SK-N-MC (cell line): Measurements from ENCODE around the gene BTBD16.

Experiments used
- DNase-seq: peaks from one replicate; pipeline ENCODE4 v3.0.0-alpha.2; 2011; ENCODE audit warnings: low read depth, low spot score
- H3K27ac ChIP-seq: fragments of 200-600 bp; sonication (generic); 2 replicates; pipeline ENCODE4 v1.5.1; 2016; ENCODE audit warnings: mixed run types
- H3K36me3 ChIP-seq: fragments of 200-600 bp; sonication (generic); 2 replicates; pipeline ENCODE4 v1.6.1; 2017; ENCODE audit warnings: antibody characterized with exemption, low read length, mixed read lengths; ENCODE audit not compliant: insufficient read depth
- H3K4me3 ChIP-seq: fragments of 200-600 bp; sonication (generic); 2 replicates; pipeline ENCODE4 v1.5.1; 2016
- H3K9ac ChIP-seq: fragments of 200-600 bp; sonication (generic); 2 replicates; pipeline ENCODE4 v1.8.0; 2017; ENCODE audit warnings: mixed run types, mixed read lengths; ENCODE audit not compliant: insufficient read length
- H3K9me3 ChIP-seq: fragments of 200-600 bp; sonication (generic); 2 replicates; pipeline ENCODE4 v1.6.1; 2017; ENCODE audit warnings: low read depth, mild to moderate bottlenecking, antibody characterized with exemption, low read length, moderate library complexity, mixed read lengths
- EZH2 ChIP-seq: fragments of 200-600 bp; sonication (generic); IDR thresholded peaks from one replicate; pipeline ENCODE4 v1.6.1; 2017; ENCODE audit warnings: antibody characterized with exemption
- FOXP2 ChIP-seq: optimal IDR thresholded peaks from 2 replicates; pipeline ENCODE3; 2011; ENCODE audit warnings: mild to moderate bottlenecking, moderate library complexity; ENCODE audit not compliant: insufficient read depth; ENCODE audit errors: extremely low read length, control extremely low read depth
- POLR2AphosphoS5 ChIP-seq: IDR thresholded peaks from 2 replicates; pipeline ENCODE4 v1.6.1; 2012; ENCODE audit warnings: mild to moderate bottlenecking, low read depth, low read length, borderline replicate concordance

BTBD16 gene

GRCh38 chr10:122287570-122287969 lies 16.5 kb downstream of the BTBD16 start:
- Histone ChIP-seq H3K9ac (no peak overlapping the region), H3K36me3 (no peaks in the 10 kb centered on the region), H3K9me3 (no peaks in the 10 kb centered on the region), H3K27ac (no peak overlapping the region), H3K4me3 (no peak overlapping the region)
- TF ChIP-seq EZH2: no peak
- TF ChIP-seq POLR2AphosphoS5: no peak
- TF ChIP-seq FOXP2: no peak
- no peak for DNase-seq

- TF ChIP-seq FOXP2 (no peak), POLR2AphosphoS5 (no peak), EZH2 (no peak)
- Histone ChIP-seq H3K4me3 (no peak overlapping the region), H3K9me3 (no peaks in the 10 kb centered on the region), H3K36me3 (no peaks in the 10 kb centered on the region), H3K27ac (no peak overlapping the region), H3K9ac (no peak overlapping the region)
- no peak for DNase-seq
Observed at GRCh38 chr10:122288262-122288661, 17.2 kb downstream of the BTBD16 start.

GRCh38 chr10:122288917-122289316 lies 17.8 kb downstream of the BTBD16 start:
- no peaks in the 10 kb centered on the region for H3K36me3 ChIP-seq
- no peak overlapping the region for H3K4me3 ChIP-seq
- H3K9ac ChIP-seq: no peak overlapping the region
- no peak for DNase-seq
- H3K27ac ChIP-seq: no peak overlapping the region
- H3K9me3 ChIP-seq: no peaks in the 10 kb centered on the region
- no peak for TF ChIP-seq EZH2
- no peak for TF ChIP-seq FOXP2
- no peak for TF ChIP-seq POLR2AphosphoS5

- TF ChIP-seq EZH2 (no peak), FOXP2 (no peak)
- Histone ChIP-seq H3K9ac (no peak overlapping the region), H3K27ac (no peak overlapping the region), H3K36me3 (no peaks in the 10 kb centered on the region), H3K9me3 (no peaks in the 10 kb centered on the region), H3K4me3 (no peak overlapping the region)
- DNase-seq: no peak
Observed at GRCh38 chr10:122290334-122290733, 19.2 kb downstream of the BTBD16 start.

- Histone ChIP-seq H3K27ac (no peak overlapping the region), H3K9me3 (no peaks in the 10 kb centered on the region), H3K36me3 (no peaks in the 10 kb centered on the region), H3K4me3 (no peak overlapping the region), H3K9ac (no peak overlapping the region)
- TF ChIP-seq FOXP2: no peak
- no peak for TF ChIP-seq POLR2AphosphoS5
- TF ChIP-seq EZH2: no peak
- no peak for DNase-seq
Observed at GRCh38 chr10:122290833-122291532, 19.9 kb downstream of the BTBD16 start.

GRCh38 chr10:122291739-122292138 lies 20.6 kb downstream of the BTBD16 start:
- no peak overlapping the region for H3K27ac ChIP-seq
- H3K9ac ChIP-seq: no peak overlapping the region
- TF ChIP-seq POLR2AphosphoS5: no peak

GRCh38 chr10:122292376-122292775 lies 21.3 kb downstream of the BTBD16 start:
- TF ChIP-seq FOXP2 (no peak), POLR2AphosphoS5 (no peak), EZH2 (no peak)
- no peak overlapping the region for H3K27ac ChIP-seq
- no peak overlapping the region for H3K9ac ChIP-seq
- H3K9me3 ChIP-seq: no peaks in the 10 kb centered on the region
- no peak for DNase-seq
- no peaks in the 10 kb centered on the region for H3K36me3 ChIP-seq
- H3K4me3 ChIP-seq: no peak overlapping the region

More at GRCh38 chr10:122291739-122292138, 20.6 kb downstream of the BTBD16 start:
- Histone ChIP-seq H3K4me3 (no peak overlapping the region), H3K9me3 (no peaks in the 10 kb centered on the region), H3K36me3 (no peaks in the 10 kb centered on the region)
- no peak for DNase-seq

GRCh38 chr10:122293156-122293960 lies 22.3 kb downstream of the BTBD16 start:
- no peak overlapping the region for H3K9ac ChIP-seq

More at GRCh38 chr10:122293156-122293960, 22.3 kb downstream of the BTBD16 start:
- Histone ChIP-seq H3K36me3 (no peaks in the 10 kb centered on the region), H3K9me3 (no peaks in the 10 kb centered on the region), H3K27ac (no peak overlapping the region), H3K4me3 (no peak overlapping the region)
- DNase-seq: no peak
- TF ChIP-seq POLR2AphosphoS5 (no peak), FOXP2 (no peak), EZH2 (no peak)
